Measurements from ENCODE around the gene DSTYK. TPM values are rescaled to one million over a fixed set of nuclear protein-coding genes. Genes with fewer than 3 reads are reported as not detected.

DSTYK gene
- total RNA-seq, 1 donor from 2014 or later: 19.5 TPM

DNA sequence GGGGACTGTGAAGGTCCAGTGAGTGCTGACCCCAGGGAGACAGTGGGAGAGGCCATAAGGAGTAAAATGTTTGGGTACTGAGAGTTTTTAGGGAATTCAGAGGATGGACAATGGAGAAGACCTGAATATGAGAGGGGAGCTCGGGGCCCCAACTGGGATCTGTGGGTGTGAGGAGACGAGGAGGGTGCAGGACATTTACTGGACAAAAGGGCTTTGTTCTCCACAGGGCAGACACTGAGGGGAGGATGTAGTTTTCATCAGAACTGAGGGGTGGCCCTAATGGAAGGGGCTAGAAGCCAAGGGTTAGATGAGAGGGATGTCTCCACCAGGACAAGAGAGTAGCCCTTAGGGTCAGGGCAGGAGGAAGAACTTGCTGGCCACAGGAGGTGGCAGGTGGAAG is 46.2 kb upstream of the DSTYK start:
- DNase-seq (ENCODE audit: low spot score in 2 of 2, unreplicated experiment in 2 of 2): no peak
- Mint-ChIP-seq H3K4me3 (no peak overlapping the region), H3K27ac (no peak overlapping the region), H3K27me3 (ENCODE audit: low read depth) (no peaks in the 10 kb centered on the region), H3K9me3 (no peaks in the 10 kb centered on the region), H3K4me1 (peaks cover 13% of the 10 kb centered on the region), H3K36me3 (no peaks in the 10 kb centered on the region)
- TF ChIP-seq CTCF (IDR thresholded peaks at IDR 0.05; ENCODE audit: unreplicated experiment): no peak

GRCh38 chr1:205256951-205257625 is 45.6 kb upstream of the DSTYK start:
- peaks cover 7% of the 10 kb centered on the region for H3K4me1 Mint-ChIP-seq
- no peak for DNase-seq (ENCODE audit: low spot score in 2 of 2, unreplicated experiment in 2 of 2)
- no peaks in the 10 kb centered on the region for H3K27me3 Mint-ChIP-seq (ENCODE audit: low read depth)
- no peak for TF ChIP-seq CTCF (IDR thresholded peaks at IDR 0.05; ENCODE audit: unreplicated experiment)
- no peaks in the 10 kb centered on the region for H3K9me3 Mint-ChIP-seq
- H3K36me3 Mint-ChIP-seq: no peaks in the 10 kb centered on the region
- no peak overlapping the region for H3K27ac Mint-ChIP-seq
- no peak overlapping the region for H3K4me3 Mint-ChIP-seq

- Mint-ChIP-seq H3K4me3 (no peak overlapping the region), H3K27ac (no peak overlapping the region), H3K4me1 (peaks cover 6% of the 10 kb centered on the region), H3K36me3 (no peaks in the 10 kb centered on the region), H3K9me3 (no peaks in the 10 kb centered on the region), H3K27me3 (ENCODE audit: low read depth) (no peaks in the 10 kb centered on the region)
- peak; percentile 74 to 93 for DNase-seq (ENCODE audit: low spot score in 2 of 2, unreplicated experiment in 2 of 2)
- TF ChIP-seq CTCF (IDR thresholded peaks at IDR 0.05; ENCODE audit: unreplicated experiment): peak; percentile 94
These were observed 44.7 kb upstream of the DSTYK start for GRCh38 chr1:205255941-205256780.

DNA sequence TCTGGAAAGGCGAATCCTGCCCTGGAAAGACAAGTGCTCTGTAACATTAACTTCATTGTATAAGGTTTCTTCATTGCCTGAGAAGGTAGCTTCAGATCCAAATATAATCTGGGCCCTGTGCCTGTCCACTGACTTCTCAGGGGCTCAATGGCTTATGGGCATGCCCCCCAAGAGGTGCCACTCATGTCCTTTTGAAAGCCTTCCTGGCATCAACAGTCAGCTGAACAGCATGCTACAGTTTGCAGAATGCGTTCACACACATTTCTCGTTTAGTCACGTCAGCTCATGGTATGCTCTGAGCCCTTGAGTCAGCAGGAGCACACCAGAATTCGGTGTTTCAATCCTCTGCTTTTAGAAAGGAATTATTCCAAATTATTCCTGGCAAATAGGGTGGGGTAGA is 40.1 kb upstream of the DSTYK start:
- H3K27me3 Mint-ChIP-seq (ENCODE audit: low read depth): no peaks in the 10 kb centered on the region
- H3K9me3 Mint-ChIP-seq: no peaks in the 10 kb centered on the region
- no peak overlapping the region for H3K4me3 Mint-ChIP-seq

DNA sequence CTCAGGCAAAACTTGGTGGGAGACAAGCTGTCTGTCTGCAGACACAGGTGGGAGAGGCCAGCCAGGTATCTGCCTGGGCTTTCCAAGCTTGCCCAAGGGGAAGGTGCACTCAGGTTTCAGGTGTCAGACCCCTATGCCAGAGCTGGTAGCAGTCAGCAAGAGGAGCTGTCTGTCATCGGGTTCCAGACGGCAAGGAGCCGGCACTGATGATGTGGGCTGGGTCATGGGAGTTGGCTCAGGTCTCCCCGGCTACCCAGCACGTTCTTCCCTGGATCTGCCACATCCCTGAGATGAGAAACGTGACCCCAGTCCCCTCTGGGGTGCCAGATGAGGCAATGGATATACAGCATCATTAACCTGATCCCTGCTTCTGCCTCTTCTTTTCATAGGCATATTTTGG is 39.2 kb upstream of the DSTYK start:
- H3K4me1 Mint-ChIP-seq: peaks cover 58% of the 10 kb centered on the region
- no peak overlapping the region for H3K4me3 Mint-ChIP-seq
- H3K27ac Mint-ChIP-seq: peak overlapping the region; percentile 63

More for the DNA sequence above, 40.1 kb upstream of the DSTYK start:
- Mint-ChIP-seq H3K4me1 (peaks cover 51% of the 10 kb centered on the region), H3K36me3 (no peaks in the 10 kb centered on the region), H3K27ac (peak overlapping the region; percentile 64)
- no peak for TF ChIP-seq CTCF (IDR thresholded peaks at IDR 0.05; ENCODE audit: unreplicated experiment)
- no peak for DNase-seq (ENCODE audit: low spot score in 2 of 2, unreplicated experiment in 2 of 2)

More for the DNA sequence above, 39.2 kb upstream of the DSTYK start:
- DNase-seq (ENCODE audit: low spot score in 2 of 2, unreplicated experiment in 2 of 2): no peak
- no peaks in the 10 kb centered on the region for H3K27me3 Mint-ChIP-seq (ENCODE audit: low read depth)
- no peaks in the 10 kb centered on the region for H3K36me3 Mint-ChIP-seq
- no peak for TF ChIP-seq CTCF (IDR thresholded peaks at IDR 0.05; ENCODE audit: unreplicated experiment)
- H3K9me3 Mint-ChIP-seq: no peaks in the 10 kb centered on the region

All from mesothelial cell of epicardium (in vitro differentiated cells).